ENCODE data around the gene PROSER1.

DNA sequence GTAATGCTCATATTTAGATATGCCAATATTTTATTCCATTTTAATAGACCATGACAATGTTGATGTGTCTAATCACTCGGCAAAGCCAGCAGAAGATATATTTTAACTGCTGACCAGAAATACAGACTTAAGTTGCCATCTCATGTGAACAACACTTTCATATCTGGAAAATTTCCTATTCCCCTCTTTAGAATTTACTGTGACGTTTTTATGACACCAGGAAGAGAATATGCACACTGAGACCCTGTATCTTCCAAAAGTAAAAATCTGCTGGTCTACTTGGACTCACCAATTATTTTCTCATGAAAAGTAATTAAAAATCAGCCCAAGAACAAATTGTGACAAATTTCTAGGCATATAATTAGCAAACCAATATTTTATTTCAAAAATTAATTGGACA lies 2.1 kb downstream of the PROSER1 start:
- TF ChIP-seq, protein P1, sequence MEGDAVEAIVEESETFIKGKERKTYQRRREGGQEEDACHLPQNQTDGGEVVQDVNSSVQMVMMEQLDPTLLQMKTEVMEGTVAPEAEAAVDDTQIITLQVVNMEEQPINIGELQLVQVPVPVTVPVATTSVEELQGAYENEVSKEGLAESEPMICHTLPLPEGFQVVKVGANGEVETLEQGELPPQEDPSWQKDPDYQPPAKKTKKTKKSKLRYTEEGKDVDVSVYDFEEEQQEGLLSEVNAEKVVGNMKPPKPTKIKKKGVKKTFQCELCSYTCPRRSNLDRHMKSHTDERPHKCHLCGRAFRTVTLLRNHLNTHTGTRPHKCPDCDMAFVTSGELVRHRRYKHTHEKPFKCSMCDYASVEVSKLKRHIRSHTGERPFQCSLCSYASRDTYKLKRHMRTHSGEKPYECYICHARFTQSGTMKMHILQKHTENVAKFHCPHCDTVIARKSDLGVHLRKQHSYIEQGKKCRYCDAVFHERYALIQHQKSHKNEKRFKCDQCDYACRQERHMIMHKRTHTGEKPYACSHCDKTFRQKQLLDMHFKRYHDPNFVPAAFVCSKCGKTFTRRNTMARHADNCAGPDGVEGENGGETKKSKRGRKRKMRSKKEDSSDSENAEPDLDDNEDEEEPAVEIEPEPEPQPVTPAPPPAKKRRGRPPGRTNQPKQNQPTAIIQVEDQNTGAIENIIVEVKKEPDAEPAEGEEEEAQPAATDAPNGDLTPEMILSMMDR (conservative IDR thresholded peaks at IDR 0.05; ENCODE audit: low read depth, low read length) = no peak
- no peak for TF ChIP-seq EZH2 (IDR thresholded peaks at IDR 0.05; ENCODE audit: borderline replicate concordance, low read depth, low read length, poor library complexity, severe bottlenecking)

All from A673 (cell line).